ENCODE measurements around the gene SPTBN1. TPM values are rescaled to one million over a fixed set of nuclear protein-coding genes. Genes with fewer than 3 reads are reported as not detected.
"Not testable (repeated sequence)": the region's sequence is repeated elsewhere in the genome, so short reads cannot be mapped to it uniquely, and the experiment has no call there.

SPTBN1 gene
- total RNA-seq, 1 experiment from 2014 or later: 141 TPM

GRCh38 chr2:54502731-54503130 lies 46.6 kb downstream of the SPTBN1 start:
- DNase-seq (ENCODE audit: low spot score): no peak

- peak; percentile 44 for DNase-seq (ENCODE audit: low spot score)
These were observed 47.1 kb downstream of the SPTBN1 start for GRCh38 chr2:54503192-54503591.

- DNase-seq (ENCODE audit: low spot score): no peak
These were observed 47.7 kb downstream of the SPTBN1 start for GRCh38 chr2:54503828-54504227.

GRCh38 chr2:54504866-54505265 lies 48.7 kb downstream of the SPTBN1 start:
- DNase-seq (ENCODE audit: low spot score): no peak

DNA sequence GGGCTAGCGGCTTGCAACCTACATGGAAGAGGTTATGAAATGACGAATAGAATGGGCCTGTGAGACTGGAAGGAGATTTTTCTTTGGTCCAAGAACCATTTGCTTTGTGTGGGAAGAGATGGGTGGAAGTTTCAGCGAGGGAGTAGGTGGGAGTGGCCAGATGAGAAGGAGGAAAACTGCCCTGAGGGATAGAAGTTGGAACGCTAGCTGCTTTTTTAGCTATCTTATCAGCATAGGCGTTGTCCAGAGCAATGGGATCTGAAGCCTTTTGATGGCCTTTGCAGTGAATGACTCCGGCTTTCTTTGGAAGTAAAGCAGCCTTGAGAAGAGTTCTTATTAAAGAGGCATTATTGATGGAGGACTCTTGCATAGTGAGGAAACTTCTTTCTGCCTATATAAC lies 52.4 kb downstream of the SPTBN1 start:
- no peak for DNase-seq (ENCODE audit: low spot score)

DNA sequence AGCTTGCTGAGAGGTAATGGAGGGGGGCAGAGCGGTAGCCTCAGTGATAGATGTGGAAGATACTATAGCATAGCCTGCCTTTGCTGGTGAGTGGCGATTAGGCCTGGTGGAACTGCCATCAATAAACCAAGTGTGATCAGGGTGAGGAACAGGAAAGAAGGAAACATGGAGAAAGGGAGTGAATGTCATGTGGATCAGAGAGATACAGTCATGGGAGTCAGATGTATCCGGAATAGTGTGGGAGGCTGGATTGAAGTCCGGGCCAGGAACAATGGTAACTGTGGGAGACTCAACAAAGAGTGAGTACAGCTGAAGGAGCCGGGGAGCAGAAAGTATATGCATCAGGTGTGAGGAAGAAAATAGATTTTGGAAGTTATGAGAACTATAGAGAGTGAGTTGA lies 52.9 kb downstream of the SPTBN1 start:
- not testable (repeated sequence) for DNase-seq (ENCODE audit: low spot score)

GRCh38 chr2:54510916-54511315 lies 54.8 kb downstream of the SPTBN1 start:
- DNase-seq (ENCODE audit: low spot score): no peak

GRCh38 chr2:54512183-54512582 lies 56.1 kb downstream of the SPTBN1 start:
- no peak for DNase-seq (ENCODE audit: low spot score)

DNA sequence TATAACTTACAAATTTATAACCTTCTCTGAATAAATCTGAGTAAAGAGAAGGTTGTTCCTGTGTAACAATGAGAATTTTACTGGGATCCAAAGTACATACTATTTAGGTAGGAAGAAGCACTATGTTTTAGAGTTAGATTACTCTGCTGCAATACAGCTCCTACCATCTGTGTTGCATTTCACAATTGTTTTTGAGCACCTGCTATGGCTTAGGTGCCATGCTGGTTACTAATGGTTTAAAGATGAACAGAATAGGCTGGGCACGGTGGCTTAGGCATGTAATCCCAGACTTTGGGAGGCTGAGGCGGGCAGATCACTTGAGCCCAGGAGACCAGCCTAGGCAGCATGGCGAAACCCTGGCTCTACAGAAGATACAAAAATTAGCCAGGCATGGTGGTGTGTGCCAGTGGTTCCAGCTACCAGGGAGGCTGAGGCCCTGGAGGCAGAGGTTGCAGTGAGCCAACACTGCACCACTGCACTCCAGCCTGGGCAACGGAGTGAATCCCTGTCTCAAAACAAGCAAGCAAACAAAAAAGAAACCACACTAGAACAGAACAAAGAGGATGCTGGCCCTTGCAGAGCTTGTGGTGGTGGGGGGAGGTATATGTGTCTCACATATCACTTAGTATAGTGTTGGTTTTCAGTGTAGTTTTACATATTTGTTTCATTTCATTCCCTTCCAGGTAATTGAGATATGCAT lies 56.7 kb downstream of the SPTBN1 start:
- DNase-seq (ENCODE audit: low spot score): no peak

DNA sequence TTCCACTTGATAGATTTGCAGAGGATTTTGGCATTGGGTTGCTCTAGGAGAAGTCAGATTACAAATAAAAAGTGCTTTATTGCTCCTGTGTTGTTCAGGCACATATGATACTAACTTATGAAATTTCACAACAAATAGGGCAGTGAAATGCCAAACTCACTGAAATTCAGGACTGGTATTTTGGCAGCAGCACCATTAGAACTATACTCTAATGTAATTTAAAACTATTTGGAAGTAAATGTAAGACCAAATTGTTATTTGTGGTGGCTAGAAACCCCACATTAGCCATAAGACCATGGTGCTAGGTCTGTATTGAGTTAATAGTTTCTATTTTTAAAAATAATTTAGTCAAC lies 57.2 kb downstream of the SPTBN1 start:
- no peak for DNase-seq (ENCODE audit: low spot score)

GRCh38 chr2:54514822-54515569 lies 58.9 kb downstream of the SPTBN1 start:
- no peak for DNase-seq (ENCODE audit: low spot score)

DNA sequence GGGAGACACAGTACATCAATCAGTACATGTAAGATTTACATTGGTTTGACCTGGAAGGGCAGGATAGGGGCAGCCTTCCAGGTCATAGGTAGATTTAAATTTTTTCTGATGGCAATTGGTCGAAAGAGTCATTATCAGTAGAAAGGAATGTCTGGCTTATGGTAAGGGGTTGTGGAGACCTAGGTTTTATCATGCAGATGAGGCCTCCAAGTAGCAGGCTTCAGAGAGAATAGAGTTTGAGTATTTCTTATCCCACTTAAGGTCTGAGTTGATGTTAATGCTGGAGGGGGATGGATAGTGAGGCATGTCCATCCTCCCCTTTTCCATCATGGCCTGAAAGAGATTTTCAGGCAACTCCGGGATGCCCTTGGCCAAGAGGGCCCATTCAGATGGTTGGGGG lies 60.7 kb downstream of the SPTBN1 start:
- DNase-seq (ENCODE audit: low spot score): no peak

GRCh38 chr2:54518016-54518415 lies 61.9 kb downstream of the SPTBN1 start:
- not testable (repeated sequence) for DNase-seq (ENCODE audit: low spot score)

- DNase-seq (ENCODE audit: low spot score): no peak
These were observed 62.3 kb downstream of the SPTBN1 start for GRCh38 chr2:54518430-54518829.

GRCh38 chr2:54519841-54520459 lies 63.8 kb downstream of the SPTBN1 start:
- no peak for DNase-seq (ENCODE audit: low spot score)

- no peak for DNase-seq (ENCODE audit: low spot score)
These were observed 64.6 kb downstream of the SPTBN1 start for GRCh38 chr2:54520687-54521086.

- peak; percentile 95 for DNase-seq (ENCODE audit: low spot score)
These were observed 66.6 kb downstream of the SPTBN1 start for GRCh38 chr2:54522624-54523281.

GRCh38 chr2:54523324-54523959 lies 67.3 kb downstream of the SPTBN1 start:
- DNase-seq (ENCODE audit: low spot score): peak; percentile 16

GRCh38 chr2:54524226-54524991 lies 68.3 kb downstream of the SPTBN1 start:
- no peak for DNase-seq (ENCODE audit: low spot score)

DNA sequence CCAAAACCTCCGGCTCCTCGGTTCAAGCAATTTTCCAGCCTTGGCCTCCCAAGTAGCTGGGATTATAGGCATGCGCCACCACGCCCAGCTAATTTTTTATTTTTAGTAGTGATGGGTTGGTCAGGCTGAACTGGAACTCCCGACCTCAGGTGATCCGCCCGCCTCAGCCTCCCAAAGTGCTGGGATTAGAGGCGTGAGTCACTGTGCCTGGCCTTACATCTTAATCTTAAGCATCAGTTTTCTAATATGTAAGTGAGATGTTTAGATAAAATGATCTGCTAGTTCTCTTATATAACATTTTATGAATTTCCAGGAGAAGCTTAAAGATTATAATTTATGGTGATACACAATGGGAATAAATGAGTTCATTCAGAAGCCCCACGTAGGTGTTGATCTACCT lies 69.2 kb downstream of the SPTBN1 start:
- no peak for DNase-seq (ENCODE audit: low spot score)
